HEK293T (cell line): ENCODE measurements around the gene HGD.

ENCODE experiments used
- ARNT ChIP-seq: fragments of 450-650 bp; IDR thresholded peaks from 2 replicates; pipeline ENCODE4 v1.6.1; 2017; ENCODE audit warnings: mild to moderate bottlenecking
- FOXA1 ChIP-seq: fragments of 450-650 bp; IDR thresholded peaks from 2 replicates; pipeline ENCODE4 v1.6.1; 2016; ENCODE audit warnings: mild to moderate bottlenecking
- SP1 ChIP-seq: fragments of 450-650 bp; IDR thresholded peaks from 2 replicates; pipeline ENCODE4 v1.6.1; 2017
- TARDBP ChIP-seq: fragments of 450-650 bp; IDR thresholded peaks from 2 replicates; pipeline ENCODE4 v1.6.1; 2016
- ZNF384 ChIP-seq: fragments of 450-650 bp; IDR thresholded peaks from 2 replicates; pipeline ENCODE4 v1.6.1; 2016

DNA sequence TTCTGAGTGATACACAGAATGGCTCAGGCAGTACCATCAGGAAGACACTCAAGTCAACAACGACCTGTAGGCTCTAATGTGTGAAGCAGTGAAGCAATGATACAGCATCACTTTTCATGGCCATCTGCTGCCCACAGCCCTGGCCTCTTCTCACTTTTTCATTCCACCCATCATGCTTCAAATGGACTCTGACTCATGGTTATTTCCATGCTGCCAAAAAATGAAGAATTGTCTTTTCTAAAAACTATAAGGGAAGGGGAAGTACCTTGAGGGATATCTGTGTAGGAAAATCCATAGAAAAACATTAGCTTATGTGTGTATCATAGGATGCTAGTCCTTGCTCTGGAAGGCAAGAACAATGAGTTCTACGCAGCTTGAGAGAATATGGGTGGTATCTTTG, 11.5 kb downstream of the HGD start:
- no peak for TF ChIP-seq SP1
- TF ChIP-seq FOXA1, result no peak
- TF ChIP-seq ARNT, result no peak
- TF ChIP-seq ZNF384, result no peak
- TF ChIP-seq TARDBP, result no peak
